Activated CD8-positive, alpha-beta memory T cell treated with anti-CD3 and anti-CD28 coated beads for 36 hours (primary cell): ENCODE measurements around the gene PURB. TPM values are rescaled to one million over a fixed set of nuclear protein-coding genes. Genes with fewer than 3 reads are reported as not detected.

Source experiments
- CTCF ChIA-PET: fragments of 350-600 bp; sonication (Branson Sonifier 250); formaldehyde crosslinking; loops from one replicate; lab custom pipeline; 2021; ENCODE audit warnings: antibody characterized with exemption; lab: Charles Lee
- POLR2A ChIA-PET: fragments of 350-600 bp; sonication (Branson Sonifier 250); formaldehyde crosslinking; loops from one replicate; lab custom pipeline; 2021; ENCODE audit warnings: antibody characterized with exemption; lab: Charles Lee
- total RNA-seq, 2 experiments: library from RNA; stranded (reverse); gene quantifications; one replicate each; pipeline ENCODE4 v1.2.3, GENCODE V29; 2021

PURB gene
- total RNA-seq, 2 experiments from 2014 or later: 39.3 to 39.8 TPM

DNA sequence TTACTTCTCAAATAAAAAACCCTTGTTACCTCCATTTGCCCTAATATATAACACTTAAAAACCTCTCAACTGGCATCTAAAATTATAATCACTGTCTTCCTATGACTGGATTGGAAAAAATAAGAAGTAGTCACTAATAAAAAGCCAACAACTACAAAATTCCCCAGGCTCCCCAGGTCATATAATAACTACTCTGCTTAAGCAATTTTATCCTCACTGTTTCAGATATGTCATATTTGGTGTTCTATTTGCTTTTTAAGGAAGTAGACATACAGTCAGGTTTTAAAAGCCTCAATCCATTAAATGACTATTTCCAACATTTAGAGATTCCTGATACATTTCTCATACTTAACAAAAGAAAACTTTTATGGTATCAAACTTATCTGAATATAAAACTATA lies 39.9 kb downstream of the PURB start:
- POLR2A ChIA-PET: interaction anchor here (0.7 to 3.6 kb wide), 3 partner anchors 22 to 48 kb away, joined by 3 to 23 read pairs (median 3); partner anchors contain the start of gene PURB
- CTCF ChIA-PET: interaction anchor here (0.6 to 1.4 kb wide), 3 partner anchors 44 to 80 kb away, joined by 3 to 4 read pairs (median 4); no protein-coding TSS in a partner anchor

DNA sequence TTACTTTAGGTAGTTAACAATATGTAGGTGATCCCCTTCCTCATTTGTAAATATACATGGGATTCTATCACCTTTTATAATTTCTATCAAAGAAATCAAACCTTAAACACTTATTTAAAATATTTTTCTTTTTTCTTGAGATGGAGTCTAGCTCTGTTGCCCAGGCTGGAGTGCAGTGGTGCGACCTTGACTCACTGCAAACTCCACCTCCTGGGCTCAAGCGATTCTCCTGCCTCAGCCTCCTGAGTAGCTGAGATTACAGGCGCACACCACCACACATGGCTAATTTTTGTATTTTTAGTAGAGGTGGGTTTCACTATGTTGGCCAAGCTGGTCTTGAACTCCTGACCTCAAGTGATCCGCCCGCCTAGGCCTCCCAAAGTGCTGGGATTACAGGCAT lies 41.9 kb downstream of the PURB start:
- ChIA-PET POLR2A (interaction anchor here (0.7 kb wide), 1 partner anchor 115 kb away, joined by 5 read pairs; no protein-coding TSS in a partner anchor), CTCF (interaction anchor here (1.0 to 1.6 kb wide), 2 partner anchors 260 to 262 kb away, joined by 3 to 5 read pairs; partner anchors contain the start of gene TMED4)

GRCh38 chr7:44842675-44843074 lies 42.7 kb downstream of the PURB start:
- ChIA-PET CTCF (interaction anchor here (1.6 kb wide), 1 partner anchor 261 kb away, joined by 3 read pairs; the partner anchor contains the start of gene TMED4), POLR2A (interaction anchor here (0.7 kb wide), 1 partner anchor 114 kb away, joined by 5 read pairs; no protein-coding TSS in a partner anchor)

DNA sequence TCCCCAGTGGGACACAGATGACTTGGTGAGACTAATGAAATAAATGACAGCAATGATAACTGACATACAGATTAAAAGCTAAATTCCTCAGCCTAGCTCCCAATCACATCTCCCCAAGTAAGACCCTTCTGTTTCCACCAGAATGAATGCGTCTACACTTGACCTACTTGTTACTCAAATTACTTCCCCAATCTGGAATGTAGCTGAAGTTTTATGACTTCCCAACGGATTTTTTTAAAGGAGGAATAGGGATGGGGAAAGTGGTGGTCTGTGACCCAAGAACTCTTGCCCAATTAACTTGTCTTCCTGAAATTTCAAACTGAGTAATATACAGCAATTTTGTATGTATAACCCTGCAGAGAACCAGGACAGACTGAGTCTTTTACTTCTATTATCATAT lies 46.6 kb downstream of the PURB start:
- ChIA-PET POLR2A (no interaction called here), CTCF (no interaction called here)

DNA sequence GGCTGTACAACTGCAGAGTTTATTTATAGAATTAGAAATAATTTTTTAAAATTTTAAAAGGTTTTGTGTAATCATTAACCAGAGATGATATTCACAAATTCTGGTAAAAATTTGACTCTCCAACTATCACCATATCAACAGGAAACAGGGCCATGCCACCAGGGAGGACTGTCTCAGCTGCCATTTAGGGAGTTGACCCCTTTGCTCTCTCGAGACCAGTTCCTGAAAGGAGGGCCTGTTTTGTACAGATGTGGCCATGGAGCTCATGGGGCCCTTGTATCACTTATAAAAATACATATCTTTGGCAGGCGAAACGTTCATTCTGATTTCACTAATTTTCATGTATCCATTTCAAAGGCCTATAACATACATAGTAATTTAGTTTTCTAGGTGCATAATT lies 57.8 kb downstream of the PURB start:
- POLR2A ChIA-PET: no interaction called here
- CTCF ChIA-PET: interaction anchor here (1.0 kb wide), 1 partner anchor 29 kb away, joined by 3 read pairs; no protein-coding TSS in a partner anchor

Other genes starting within 250 kb of the PURB start
- 100 to 1,000 TPM; 135 to 141 TPM for gene ZMIZ2, start 136.7 kb downstream of the PURB start, total RNA-seq
- gene PPIA, start 88.8 kb downstream of the PURB start, total RNA-seq: 1,000 to 10,000 TPM; 3,204 to 3,232 TPM
- 100 to 1,000 TPM; 228 to 247 TPM for gene H2AZ2, start 37.4 kb downstream of the PURB start, total RNA-seq
- 100 to 1,000 TPM; 316 TPM for gene MYO1G, start 93.5 kb upstream of the PURB start, total RNA-seq
- 10 to 100 TPM; 54.2 to 56.3 TPM for gene CCM2, start 114.7 kb upstream of the PURB start, total RNA-seq
- under 1 TPM; 0.40 to 0.92 TPM for gene NACAD, start 203.4 kb upstream of the PURB start, total RNA-seq
- gene TBRG4, start 226.2 kb upstream of the PURB start, total RNA-seq: 100 to 1,000 TPM; 213 to 221 TPM